GM12872 (cell line): ENCODE measurements around the gene DCANP1.

Experiments used
- TF ChIP-seq, protein P1 (sequence below): IDR thresholded peaks from 3 replicates; pipeline ENCODE4 v1.5.1; 2011; ENCODE audit warnings: low read depth, mild to moderate bottlenecking, low read length, moderate library complexity; ENCODE audit not compliant: insufficient read depth

Gene DCANP1

DNA sequence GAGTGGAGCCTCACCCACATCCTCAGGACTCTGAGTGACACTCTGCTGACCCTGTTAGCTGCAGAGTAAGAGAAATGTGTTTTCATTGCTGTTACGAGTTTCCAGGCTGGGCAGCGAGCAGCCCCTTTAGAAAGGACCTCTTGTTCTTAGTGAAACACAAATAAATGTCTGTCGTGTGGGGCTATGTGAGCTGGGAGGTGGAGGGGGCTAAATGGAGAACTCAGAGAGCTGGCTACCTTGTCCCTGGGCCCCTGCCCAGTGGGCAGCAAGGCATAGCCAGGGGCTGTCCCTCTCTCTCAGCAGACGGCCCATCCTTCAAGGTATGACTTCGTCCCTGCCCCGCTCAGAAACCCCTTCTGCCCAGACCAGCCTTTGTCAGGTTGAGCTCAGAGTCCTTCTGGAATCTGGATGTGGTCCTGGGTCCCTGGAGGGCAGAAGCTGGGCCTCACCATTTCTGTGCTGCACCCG, 10.2 kb downstream of the DCANP1 start:
- TF ChIP-seq, protein P1, sequence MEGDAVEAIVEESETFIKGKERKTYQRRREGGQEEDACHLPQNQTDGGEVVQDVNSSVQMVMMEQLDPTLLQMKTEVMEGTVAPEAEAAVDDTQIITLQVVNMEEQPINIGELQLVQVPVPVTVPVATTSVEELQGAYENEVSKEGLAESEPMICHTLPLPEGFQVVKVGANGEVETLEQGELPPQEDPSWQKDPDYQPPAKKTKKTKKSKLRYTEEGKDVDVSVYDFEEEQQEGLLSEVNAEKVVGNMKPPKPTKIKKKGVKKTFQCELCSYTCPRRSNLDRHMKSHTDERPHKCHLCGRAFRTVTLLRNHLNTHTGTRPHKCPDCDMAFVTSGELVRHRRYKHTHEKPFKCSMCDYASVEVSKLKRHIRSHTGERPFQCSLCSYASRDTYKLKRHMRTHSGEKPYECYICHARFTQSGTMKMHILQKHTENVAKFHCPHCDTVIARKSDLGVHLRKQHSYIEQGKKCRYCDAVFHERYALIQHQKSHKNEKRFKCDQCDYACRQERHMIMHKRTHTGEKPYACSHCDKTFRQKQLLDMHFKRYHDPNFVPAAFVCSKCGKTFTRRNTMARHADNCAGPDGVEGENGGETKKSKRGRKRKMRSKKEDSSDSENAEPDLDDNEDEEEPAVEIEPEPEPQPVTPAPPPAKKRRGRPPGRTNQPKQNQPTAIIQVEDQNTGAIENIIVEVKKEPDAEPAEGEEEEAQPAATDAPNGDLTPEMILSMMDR, result no peak

DNA sequence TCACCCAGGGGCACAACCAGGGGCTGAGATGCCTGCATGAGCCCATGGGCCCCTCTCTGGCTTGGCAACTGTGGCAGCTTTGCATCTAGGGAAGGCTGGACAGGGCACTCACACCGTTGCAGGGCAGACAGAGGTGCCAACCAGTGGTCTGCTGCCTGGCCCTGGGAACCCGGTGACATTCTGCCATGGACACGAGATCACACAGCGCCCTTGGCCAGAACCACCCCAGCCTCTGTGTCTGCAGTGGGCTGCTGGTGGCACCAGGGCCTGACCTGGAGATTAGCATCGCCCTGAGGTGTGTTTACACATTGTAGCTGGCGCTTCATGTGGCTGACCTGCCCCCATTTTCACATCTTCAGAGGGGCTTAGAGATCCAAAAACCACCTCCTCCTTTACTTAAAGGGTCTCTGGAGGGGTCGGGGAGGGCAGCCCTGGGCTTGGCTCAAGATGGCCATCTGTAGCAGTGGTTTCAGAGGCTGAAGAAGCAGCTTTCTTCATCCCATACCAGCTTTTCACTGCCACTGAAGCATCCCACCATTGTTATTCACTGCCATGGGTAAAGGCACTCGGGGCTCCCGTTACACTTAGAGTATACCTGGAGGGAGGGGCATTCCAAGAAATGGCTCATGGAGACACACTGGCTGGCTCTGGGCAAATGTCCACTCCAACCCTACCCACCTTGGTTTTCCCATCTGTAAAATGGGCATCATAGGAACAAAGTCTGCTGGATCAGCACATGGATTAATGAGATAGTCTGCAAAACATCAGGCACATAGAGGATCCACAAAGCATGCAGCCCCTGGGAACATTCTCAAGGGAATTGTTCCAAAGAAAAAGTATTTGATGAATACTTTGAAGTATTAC, 11.4 kb downstream of the DCANP1 start:
- TF ChIP-seq, protein P1, result no peak

DNA sequence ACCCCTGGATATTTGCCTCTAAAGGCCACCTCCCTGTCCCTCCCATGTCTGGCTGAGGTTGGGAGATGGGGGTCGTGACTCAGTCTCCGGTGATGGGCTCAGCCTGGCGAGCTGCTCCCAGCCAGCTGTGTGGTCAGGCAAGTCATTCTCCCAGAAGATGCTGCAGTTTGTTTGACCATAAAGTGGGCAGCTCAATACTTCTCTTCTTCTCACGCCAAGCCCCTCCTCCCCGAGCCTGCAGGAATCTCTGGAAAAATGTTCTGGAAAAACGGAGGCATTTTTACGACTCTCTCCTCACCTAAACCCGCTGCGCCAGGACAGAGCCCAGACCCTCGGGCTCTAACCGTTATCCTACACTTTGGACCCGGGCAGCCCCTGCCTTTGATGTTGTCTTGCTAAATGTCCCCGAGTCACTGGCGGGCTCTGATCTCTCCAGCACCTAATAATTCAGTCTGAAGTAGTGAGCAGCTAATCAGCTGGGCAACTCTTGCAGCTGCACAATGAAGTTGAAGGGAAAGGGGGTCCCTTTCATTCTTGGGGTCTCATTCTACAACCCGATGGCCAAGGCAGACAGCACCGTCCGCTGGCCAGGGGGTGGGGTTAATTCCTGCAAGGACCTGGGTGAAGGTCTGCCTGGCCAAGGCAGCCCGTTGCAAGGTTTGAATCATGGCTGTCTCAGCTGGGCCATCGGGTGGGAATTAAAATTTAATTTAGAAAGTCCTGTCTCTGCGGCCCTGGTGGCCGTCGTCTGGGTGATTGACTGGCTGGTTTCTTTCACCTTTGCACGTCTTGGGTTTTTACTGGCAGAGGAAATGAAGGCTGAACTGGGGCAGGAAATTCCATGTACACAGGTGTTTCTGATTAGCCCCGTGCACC, 12.3 kb downstream of the DCANP1 start:
- TF ChIP-seq, protein P1, result no peak

DNA sequence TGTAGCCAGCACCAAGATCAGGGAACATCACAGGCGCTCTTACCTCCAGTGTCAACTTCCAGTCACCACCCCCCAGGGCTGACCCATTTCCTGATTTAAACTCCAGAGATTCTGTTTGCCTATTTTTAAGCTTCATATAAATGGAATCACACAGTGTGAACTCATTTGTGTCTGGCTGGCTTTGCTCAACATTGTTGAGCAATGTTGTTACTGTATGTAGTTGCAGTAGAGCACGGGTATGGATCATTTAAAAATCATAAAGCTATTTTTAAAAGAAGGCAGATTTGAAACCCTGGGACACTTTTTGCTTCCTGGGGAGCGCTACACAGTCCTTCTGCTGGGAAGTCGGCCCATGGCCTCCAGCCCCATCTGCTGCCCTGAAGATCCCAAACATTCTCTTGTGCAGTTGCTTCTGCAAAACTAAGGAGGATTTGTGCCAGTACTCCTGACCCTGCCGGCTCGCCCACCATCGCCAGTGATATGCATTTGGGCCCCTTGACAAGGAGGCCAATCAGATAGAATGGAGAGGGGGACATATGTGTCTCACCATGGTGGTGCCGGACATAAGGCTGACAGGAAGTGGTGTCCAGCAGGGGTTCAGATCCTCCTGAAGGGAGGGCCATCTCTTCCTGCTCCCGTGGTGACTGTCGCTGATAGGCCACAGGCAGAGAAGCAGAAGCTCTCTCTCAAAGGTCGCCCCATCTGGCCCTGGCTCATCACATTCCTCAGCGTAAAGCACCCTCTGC, 13.3 kb downstream of the DCANP1 start:
- TF ChIP-seq, protein P1, result no peak

DNA sequence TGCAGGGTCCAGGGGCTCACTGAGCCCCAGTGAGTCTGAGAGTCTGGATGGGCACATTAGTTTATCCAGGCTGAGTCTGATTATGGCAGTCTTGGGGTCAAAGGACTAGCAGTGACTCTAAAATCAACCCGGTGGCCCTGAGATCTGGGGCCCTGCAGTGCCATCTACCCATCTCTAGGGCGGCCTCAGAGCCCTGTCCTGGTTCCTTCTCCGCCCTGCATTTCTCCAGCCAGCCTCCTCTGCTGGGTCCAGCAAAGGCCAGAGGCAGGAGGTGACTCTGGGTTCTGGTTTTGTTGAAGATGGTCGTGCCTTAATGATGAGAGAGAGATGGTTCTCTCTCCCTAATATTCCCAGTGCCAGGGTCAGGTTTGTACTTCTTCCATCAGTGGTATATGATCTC, 15.0 kb downstream of the DCANP1 start:
- TF ChIP-seq, protein P1, result no peak

DNA sequence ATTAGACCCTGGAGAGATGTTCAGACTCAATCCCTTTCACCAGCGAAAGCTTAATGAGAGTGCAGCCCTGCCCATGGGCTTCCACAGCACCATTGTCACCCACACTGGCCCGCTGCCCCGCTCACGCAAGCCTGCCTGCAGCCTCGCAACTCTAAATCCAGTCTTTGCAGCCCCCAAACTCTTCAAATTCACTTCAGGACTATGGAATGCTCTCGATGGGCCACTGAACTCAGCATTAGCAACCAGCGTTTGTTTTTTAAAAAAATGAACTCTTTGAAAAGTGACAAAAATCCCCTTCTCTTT, 17.1 kb downstream of the DCANP1 start:
- TF ChIP-seq, protein P1, result no peak
